K562 (cell line): ENCODE results near the gene WASHC4. TPM values are rescaled to one million over a fixed set of nuclear protein-coding genes. Genes with fewer than 3 reads are reported as not detected.

Experiments used
- HEY1 ChIP-seq: fragments of 250-450 bp; sonication (Bioruptor Pico); IDR thresholded peaks from 2 replicates; pipeline ENCODE4 v1.5.0; 2020; ENCODE audit warnings: mild to moderate bottlenecking, moderate library complexity, borderline replicate concordance
- HMGN3 ChIP-seq: IDR thresholded peaks from 2 replicates; pipeline ENCODE4 v1.6.1; 2011; ENCODE audit warnings: borderline replicate concordance, low read depth, mild to moderate bottlenecking, mixed read lengths, low read length; ENCODE audit not compliant: insufficient read length; ENCODE audit errors: extremely low read depth
- ILK ChIP-seq: fragments of 450-650 bp; IDR thresholded peaks from 2 replicates; pipeline ENCODE4 v1.6.1; 2016; ENCODE audit warnings: missing genetic modification characterization, low read depth, mild to moderate bottlenecking, missing compliant biosample characterization, moderate library complexity, borderline replicate concordance
- IRF2 ChIP-seq: sonication (generic); formaldehyde crosslinking; IDR thresholded peaks from 2 replicates; pipeline ENCODE4 v1.8.1; 2022; ENCODE audit warnings: mild to moderate bottlenecking, missing genetic modification reagents
- KDM1A ChIP-seq, 2 experiments: fragments of 450-650 bp; IDR thresholded peaks; 2 replicates each; pipeline ENCODE4 v1.6.1; 2016; ENCODE audit warnings: mild to moderate bottlenecking in 2 of 2
- KLF10 ChIP-seq: fragments of 250-450 bp; sonication (Bioruptor Pico); IDR thresholded peaks from 2 replicates; pipeline ENCODE4 v1.6.1; 2021; ENCODE audit warnings: matching md5 sums
- NELFE ChIP-seq: IDR thresholded peaks from 2 replicates; pipeline ENCODE4 v1.6.1; 2011; ENCODE audit warnings: mild to moderate bottlenecking; ENCODE audit not compliant: insufficient read depth, insufficient read length
- SMC3 ChIP-seq: conservative IDR thresholded peaks from 2 replicates; pipeline ENCODE4 v1.6.1; 2011; ENCODE audit warnings: low read depth, low read length, improper control_type of control experiment; ENCODE audit not compliant: insufficient read depth
- U2AF2 ChIP-seq: fragments of 200-400 bp; formaldehyde crosslinking; optimal IDR thresholded peaks from 2 replicates; pipeline ENCODE3; 2017; ENCODE audit warnings: low read depth, mild to moderate bottlenecking, low read length
- ZBTB40 ChIP-seq, 2 experiments: fragments of 450-650 bp in 1 of 2; sonication (generic) in 1 of 2; formaldehyde crosslinking in 1 of 2; IDR thresholded peaks; 2 replicates each; pipeline versions ENCODE4 v1.7.1 to v1.9.0; 2016 to 2022; ENCODE audit warnings: inconsistent platforms in 1 of 2, mild to moderate bottlenecking in 1 of 2, missing genetic modification reagents in 1 of 2
- ZNF408 ChIP-seq: fragments of 250-450 bp; sonication (Bioruptor Pico); IDR thresholded peaks from 2 replicates; pipeline ENCODE4 v1.4.0; 2020; ENCODE audit warnings: low read depth, mild to moderate bottlenecking, moderate library complexity
- polyA plus RNA-seq, 8 experiments: library from polyadenylated mRNA; depleted of rRNA in 4 of 8; stranded (reverse) in 5 of 8; unstranded in 3 of 8; fragments of >200 nt; fragmentation: Nextera tagmentation in 2 of 8; fragmentation: Illumina TruSeq in 1 of 8; extraction: Ambion mirVana in 2 of 8; extraction: Trizol in 1 of 8; gene quantifications; 2 replicates each; pipeline versions ENCODE4 v1.2.1 to v1.2.3, GENCODE V29; 2011 to 2014; ENCODE audit warnings: inconsistent platforms in 1 of 8, missing spikeins in 1 of 8
- total RNA-seq, 7 experiments: library from RNA; depleted of rRNA in 6 of 7; stranded (reverse); fragments of >200 nt in 6 of 7; fragmentation: Illumina TruSeq in 2 of 7; extraction: Trizol in 2 of 7; gene quantifications; 2 replicates each; pipeline versions ENCODE4 v1.2.1 to v1.2.3, GENCODE V29; 2011 to 2021; ENCODE audit warnings: low replicate concordance in 1 of 7
- TF ChIP-seq, protein P1 (sequence below): fragments of 450-650 bp; formaldehyde crosslinking; IDR thresholded peaks from 2 replicates; pipeline ENCODE4 v1.4.0; 2022; ENCODE audit warnings: missing genetic modification characterization
- TF ChIP-seq, protein P2 (sequence below): sonication (generic); formaldehyde crosslinking; IDR thresholded peaks from 2 replicates; pipeline ENCODE4 v1.8.0; 2022; ENCODE audit warnings: missing genetic modification reagents, mild to moderate bottlenecking, borderline replicate concordance

Gene WASHC4
- total and polyA plus RNA-seq, 9 of the 15 experiments (the other 6 are each of a cell fraction or from before 2014, with no cell fraction given), result 12.5 to 38.5 (median 21.3) TPM

GRCh38 chr12:105107494-105108371 is at the start of gene WASHC4 (continued):
- TF ChIP-seq, protein P1, sequence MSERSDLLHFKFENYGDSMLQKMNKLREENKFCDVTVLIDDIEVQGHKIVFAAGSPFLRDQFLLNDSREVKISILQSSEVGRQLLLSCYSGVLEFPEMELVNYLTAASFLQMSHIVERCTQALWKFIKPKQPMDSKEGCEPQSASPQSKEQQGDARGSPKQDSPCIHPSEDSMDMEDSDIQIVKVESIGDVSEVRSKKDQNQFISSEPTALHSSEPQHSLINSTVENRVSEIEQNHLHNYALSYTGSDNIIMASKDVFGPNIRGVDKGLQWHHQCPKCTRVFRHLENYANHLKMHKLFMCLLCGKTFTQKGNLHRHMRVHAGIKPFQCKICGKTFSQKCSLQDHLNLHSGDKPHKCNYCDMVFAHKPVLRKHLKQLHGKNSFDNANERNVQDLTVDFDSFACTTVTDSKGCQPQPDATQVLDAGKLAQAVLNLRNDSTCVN (CRISPR knock-in tag), result no peak
- TF ChIP-seq HEY1 (CRISPR knock-in tag) (no peak), IRF2 (CRISPR knock-in tag) (no peak), HMGN3 (peak; percentile 91), NELFE (no peak), ZBTB40 (IDR thresholded peaks at IDR 0.05) (peak; percentile 84), ZBTB40 (CRISPR knock-in tag; IDR thresholded peaks at IDR 0.05) (no peak), U2AF2 (no peak), ILK (no peak), SMC3 (no peak), KDM1A (IDR thresholded peaks at IDR 0.05) (no peak), ZNF408 (CRISPR knock-in tag) (no peak), KLF10 (CRISPR knock-in tag) (no peak)
- TF ChIP-seq, protein P2, sequence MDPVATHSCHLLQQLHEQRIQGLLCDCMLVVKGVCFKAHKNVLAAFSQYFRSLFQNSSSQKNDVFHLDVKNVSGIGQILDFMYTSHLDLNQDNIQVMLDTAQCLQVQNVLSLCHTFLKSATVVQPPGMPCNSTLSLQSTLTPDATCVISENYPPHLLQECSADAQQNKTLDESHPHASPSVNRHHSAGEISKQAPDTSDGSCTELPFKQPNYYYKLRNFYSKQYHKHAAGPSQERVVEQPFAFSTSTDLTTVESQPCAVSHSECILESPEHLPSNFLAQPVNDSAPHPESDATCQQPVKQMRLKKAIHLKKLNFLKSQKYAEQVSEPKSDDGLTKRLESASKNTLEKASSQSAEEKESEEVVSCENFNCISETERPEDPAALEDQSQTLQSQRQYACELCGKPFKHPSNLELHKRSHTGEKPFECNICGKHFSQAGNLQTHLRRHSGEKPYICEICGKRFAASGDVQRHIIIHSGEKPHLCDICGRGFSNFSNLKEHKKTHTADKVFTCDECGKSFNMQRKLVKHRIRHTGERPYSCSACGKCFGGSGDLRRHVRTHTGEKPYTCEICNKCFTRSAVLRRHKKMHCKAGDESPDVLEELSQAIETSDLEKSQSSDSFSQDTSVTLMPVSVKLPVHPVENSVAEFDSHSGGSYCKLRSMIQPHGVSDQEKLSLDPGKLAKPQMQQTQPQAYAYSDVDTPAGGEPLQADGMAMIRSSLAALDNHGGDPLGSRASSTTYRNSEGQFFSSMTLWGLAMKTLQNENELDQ (CRISPR knock-in tag), result no peak
